HCT116 (cell line): ENCODE results near the gene LAP3. TPM values are rescaled to one million over a fixed set of nuclear protein-coding genes. Genes with fewer than 3 reads are reported as not detected.

Experiments
- ATAC-seq: fragments of 200-7000 bp; cut with Tn5 transposase; 2 replicates; pipeline ENCODE4 v1.9.1; 2020; ENCODE audit warnings: mild to moderate bottlenecking, moderate library complexity
- Bru-seq: library from RNA; stranded (reverse); fragments of 400-500 nt; gene quantifications from one replicate; lab custom pipeline; 2021; lab: Mats Ljungman, UMichigan
- BruChase-seq, 2 experiments: library from RNA; stranded (reverse); fragments of 400-500 nt; gene quantifications; one replicate each; lab custom pipeline; 2021; lab: Mats Ljungman, UMichigan
- BruUV-seq: library from RNA; stranded (reverse); fragments of 400-500 nt; replicated peaks from 2 replicates; lab custom pipeline; 2021; lab: Mats Ljungman, UMichigan
- CTCF ChIA-PET: fragments of 300-600 bp; sonication (Branson Sonifier 250); formaldehyde crosslinking; loops from one replicate; lab custom pipeline; 2021; ENCODE audit warnings: antibody characterized with exemption; lab: Charles Lee
- POLR2A ChIA-PET: fragments of 300-600, 350-600 bp; sonication (Branson Sonifier 250); formaldehyde crosslinking; loops from one replicate; lab custom pipeline; 2021; ENCODE audit warnings: antibody characterized with exemption; lab: Charles Lee
- RAD21 ChIA-PET, 2 experiments: fragments of 300-600 bp; sonication (Branson Sonifier 250); formaldehyde crosslinking; loops; one replicate each; lab custom pipeline; 2023; ENCODE audit warnings: low total read pairs in 2 of 2; ENCODE audit not compliant: uncharacterized antibody in 2 of 2, unreplicated experiment in 2 of 2, low non-redundant PET in 1 of 2; lab: Charles Lee
- DNase-seq: peaks from one replicate; pipeline ENCODE4 v3.0.0-alpha.2; 2010; ENCODE audit warnings: low read depth, low spot score
- H2AFZ ChIP-seq: fragments of 200-600 bp; shearing (Covaris generic), sonication (generic); 2 replicates; pipeline ENCODE4 v1.6.1; 2017; ENCODE audit warnings: low read depth, mixed run types, mixed read lengths, antibody characterized with exemption, low read length; ENCODE audit not compliant: poor library complexity, severe bottlenecking
- H3K27ac ChIP-seq: 2 replicates; pipeline ENCODE4 v1.5.1; 2012; ENCODE audit warnings: low read depth, low read length
- H3K27me3 ChIP-seq: fragments of 200-600 bp; sonication (generic); 2 replicates; pipeline ENCODE4 v1.6.1; 2016; ENCODE audit warnings: mixed run types, low read length, mixed read lengths; ENCODE audit not compliant: insufficient read depth
- H3K36me3 ChIP-seq, 2 experiments: fragments of 200-500 bp in 1 of 2; fragments of 200-600 bp in 1 of 2; sonication (Bioruptor generic) in 1 of 2; sonication (generic) in 1 of 2; 2 replicates each; pipeline versions ENCODE4 v1.5.1 to v1.6.1; 2014 to 2016; ENCODE audit warnings: low read length in 2 of 2, inconsistent platforms in 1 of 2, mixed read lengths in 1 of 2, mixed run types in 1 of 2; ENCODE audit not compliant: insufficient read depth in 2 of 2, control insufficient read depth in 1 of 2
- H3K4me1 ChIP-seq, 2 experiments: fragments of 200-600 bp in 1 of 2; sonication (generic) in 1 of 2; 2 replicates each; pipeline versions ENCODE4 v1.5.1 to v1.6.1; 2012 to 2017; ENCODE audit warnings: low read length in 2 of 2, inconsistent platforms in 1 of 2, mild to moderate bottlenecking in 1 of 2, mixed read lengths in 1 of 2, mixed run types in 1 of 2, moderate library complexity in 1 of 2; ENCODE audit not compliant: insufficient read depth in 2 of 2, control insufficient read depth in 1 of 2
- H3K4me2 ChIP-seq: fragments of 200-600 bp; sonication (generic); 2 replicates; pipeline ENCODE4 v1.6.1; 2017; ENCODE audit warnings: mixed run types, low read length, mixed read lengths
- H3K4me3 ChIP-seq, 2 experiments: fragments of 200-600 bp in 1 of 2; sonication (generic) in 1 of 2; replicated peaks in 1 of 2; 2 replicates each; pipeline ENCODE4 v1.5.1; 2011 to 2016; ENCODE audit warnings: low read length in 2 of 2, control low read depth in 1 of 2, low read depth in 1 of 2, mild to moderate bottlenecking in 1 of 2, mixed read lengths in 1 of 2, mixed run types in 1 of 2
- H3K79me2 ChIP-seq: fragments of 200-600 bp; sonication (generic); 2 replicates; pipeline ENCODE4 v1.6.1; 2017; ENCODE audit warnings: mild to moderate bottlenecking, mixed run types, low read length, moderate library complexity, mixed read lengths; ENCODE audit not compliant: insufficient read depth
- H3K9ac ChIP-seq: fragments of 200-600 bp; sonication (generic); 2 replicates; pipeline ENCODE4 v1.6.1; 2016; ENCODE audit warnings: low read length, mixed read lengths
- H3K9me2 ChIP-seq: fragments of 200-600 bp; sonication (generic), shearing (Covaris generic); 2 replicates; pipeline ENCODE4 v1.6.1; 2017; ENCODE audit warnings: mixed run types, mild to moderate bottlenecking, moderate library complexity; ENCODE audit not compliant: insufficient read depth
- H3K9me3 ChIP-seq, 2 experiments: fragments of 200-500 bp in 1 of 2; fragments of 200-600 bp in 1 of 2; sonication (Bioruptor generic) in 1 of 2; sonication (generic) in 1 of 2; 2 replicates each; pipeline ENCODE4 v1.6.1; 2014 to 2017; ENCODE audit warnings: low read length in 2 of 2, mixed read lengths in 2 of 2, inconsistent platforms in 1 of 2, low read depth in 1 of 2, mild to moderate bottlenecking in 1 of 2, mixed run types in 1 of 2, moderate library complexity in 1 of 2; ENCODE audit not compliant: control insufficient read depth in 1 of 2, insufficient read depth in 1 of 2
- H4K20me1 ChIP-seq: fragments of 200-600 bp; sonication (generic), shearing (Covaris generic); 2 replicates; pipeline ENCODE4 v1.6.1; 2017; ENCODE audit warnings: mixed run types, mild to moderate bottlenecking, moderate library complexity; ENCODE audit not compliant: insufficient read depth
- CBX3 ChIP-seq: IDR thresholded peaks from 2 replicates; pipeline ENCODE4 v1.6.1; 2012; ENCODE audit warnings: low read depth
- EGR1 ChIP-seq: IDR thresholded peaks from 2 replicates; pipeline ENCODE4 v1.6.1; 2012; ENCODE audit warnings: low read depth
- ELF1 ChIP-seq: IDR thresholded peaks from 2 replicates; pipeline ENCODE4 v1.6.1; 2012; ENCODE audit warnings: low read depth, borderline replicate concordance
- FOSL1 ChIP-seq: IDR thresholded peaks from 2 replicates; pipeline ENCODE4 v1.6.1; 2012; ENCODE audit warnings: low read depth
- MAX ChIP-seq: IDR thresholded peaks from 2 replicates; pipeline ENCODE4 v1.6.1; 2012
- POLR2A ChIP-seq: IDR thresholded peaks from 2 replicates; pipeline ENCODE4 v1.7.0; 2011; ENCODE audit warnings: borderline replicate concordance; ENCODE audit not compliant: insufficient read depth, insufficient read length; ENCODE audit errors: extremely low read depth
- POLR2AphosphoS5 ChIP-seq: IDR thresholded peaks from 2 replicates; pipeline ENCODE4 v1.6.1; 2011; ENCODE audit warnings: mild to moderate bottlenecking, low read depth, low read length, moderate library complexity
- SIN3A ChIP-seq: IDR thresholded peaks from 2 replicates; pipeline ENCODE4 v1.6.1; 2012; ENCODE audit warnings: low read depth
- SP1 ChIP-seq: IDR thresholded peaks from 2 replicates; pipeline ENCODE4 v1.6.1; 2012; ENCODE audit warnings: low read depth
- SRF ChIP-seq: IDR thresholded peaks from 2 replicates; pipeline ENCODE4 v1.6.1; 2012; ENCODE audit warnings: low read depth
- TCF7L2 ChIP-seq: IDR thresholded peaks from 2 replicates; pipeline ENCODE4 v1.7.0; 2011; ENCODE audit warnings: borderline replicate concordance, inconsistent platforms; ENCODE audit not compliant: insufficient read depth, insufficient read length; ENCODE audit errors: extremely low read depth
- intact Hi-C: fragments of 100-400 bp; cut with micrococcal nuclease; formaldehyde crosslinking; loops from 2 replicates; pipeline ENCODE4 v1.10.0; 2022
- long read RNA-seq: library from polyadenylated mRNA; unstranded; transcript quantifications from one replicate; pipeline ENCODE4 v2.0.0, GENCODE V29; 2021; ENCODE audit not compliant: unreplicated experiment
- polyA plus RNA-seq: library from polyadenylated mRNA; unstranded; fragments of >200 nt; gene quantifications from 2 replicates; pipeline ENCODE4 v1.2.1, GENCODE V29; 2012; ENCODE audit warnings: missing spikeins
- total RNA-seq: library from RNA; stranded (reverse); gene quantifications from one replicate; pipeline ENCODE4 v1.2.1, GENCODE V29; 2021; ENCODE audit not compliant: unreplicated experiment

Gene LAP3
- total RNA-seq: 59.9 TPM
- 39.8 and 47.2 TPM in 2 replicates for polyA plus RNA-seq
- percentile 68 among the genes with signal in this experiment for Bru-seq, nascent RNA
- BruChase-seq, experiment 1, labeled RNA remaining after a 6-hour chase: percentile 74 among the genes with signal in this experiment
- BruChase-seq, experiment 2, labeled RNA remaining after a 2-hour chase: percentile 61 among the genes with signal in this experiment
- long read RNA-seq, transcript LAP3-201 (13 exons, 2,213 nt): major isoform, 130 of 156 reads
- long read RNA-seq, partial matches to known transcripts: 13 of 156 reads
- long read RNA-seq, other reads (novel, unspliced or antisense): 12 of 156 reads

- peaks cover 17% of the 10 kb centered on the region; the same call in 1 of the 2 replicates for H3K79me2 ChIP-seq
- H3K4me3 ChIP-seq: peak within 1 kb of the TSS; percentile 62 to 78
- RAD21 ChIA-PET: no interaction called here
- DNase-seq: peak; percentile 88
- TF ChIP-seq SIN3A (peak; percentile 92), MAX (peak; percentile 99), POLR2AphosphoS5 (peak; percentile 90), CBX3 (peak; percentile 86), TCF7L2 (no peak), ELF1 (no peak), POLR2A (peak; percentile 71), FOSL1 (no peak), EGR1 (peak; percentile 98), SP1 (peak; percentile 66), SRF (no peak)
- TF ChIP-seq, all 23 proteins: peak for 7
- H3K36me3 ChIP-seq: peaks cover 8 to 15% of the 10 kb centered on the region in 2 experiments; a peak in 3 of 4 replicates
- H2AFZ ChIP-seq: peak within 1 kb of the TSS; percentile 78
- CTCF ChIA-PET: no interaction called here
- BruUV-seq: no TSS peak
- ATAC-seq: peak; percentile 94
- no peaks in the 10 kb centered on the region for H3K27me3 ChIP-seq
- intact Hi-C loops: loop anchor here (2.0 kb wide), 1 partner anchor 38 kb away; the partner anchor contains the start of gene MED28
- peaks cover 6 to 18% of the 10 kb centered on the region in 2 experiments; a peak in 3 of 4 replicates for H3K4me1 ChIP-seq
- no peaks in the 10 kb centered on the region for H4K20me1 ChIP-seq
- no peaks in the 10 kb centered on the region for H3K9me3 ChIP-seq
- peak within 1 kb of the TSS; percentile 88 for H3K4me2 ChIP-seq
- H3K27ac ChIP-seq: peak within 1 kb of the TSS; percentile 76
- peak within 1 kb of the TSS; percentile 80 for H3K9ac ChIP-seq
- no peaks in the 10 kb centered on the region for H3K9me2 ChIP-seq
- POLR2A ChIA-PET: interaction anchor here (0.6 to 1.0 kb wide), 2 partner anchors 18 to 26 kb away, joined by 3 read pairs; no protein-coding TSS in a partner anchor
Observed at GRCh38 chr4:17576932-17577664, at the start of gene LAP3. Gene LAP3, plus strand, starts transcription at chr4:17577198. Its CDS starts 268 bp downstream, at chr4:17577466.
